SJSA1 (cell line): Measurements from ENCODE around the gene RFX1. TPM values are rescaled to one million over a fixed set of nuclear protein-coding genes. Genes with fewer than 3 reads are reported as not detected.

Source experiments
- DNase-seq, 2 experiments: peaks; one replicate each; pipeline ENCODE4 v3.0.0-alpha.2; 2015 to 2020; ENCODE audit warnings: low spot score in 2 of 2, low read depth in 1 of 2
- H3K27ac ChIP-seq: fragments of 250-450 bp; sonication (Bioruptor Pico); 2 replicates; pipeline ENCODE4 v1.5.1; 2020; ENCODE audit warnings: mild to moderate bottlenecking, moderate library complexity
- H3K27me3 ChIP-seq: fragments of 250-450 bp; sonication (Bioruptor Pico); replicated peaks from 2 replicates; pipeline ENCODE4 v1.5.1; 2020; ENCODE audit warnings: mild to moderate bottlenecking, moderate library complexity
- H3K36me3 ChIP-seq: fragments of 250-450 bp; sonication (Bioruptor Pico); 2 replicates; pipeline ENCODE4 v1.5.1; 2020; ENCODE audit warnings: mild to moderate bottlenecking
- H3K4me1 ChIP-seq: fragments of 250-450 bp; sonication (Bioruptor Pico); replicated peaks from 2 replicates; pipeline ENCODE4 v1.6.1; 2021; ENCODE audit warnings: mild to moderate bottlenecking
- H3K4me3 ChIP-seq: fragments of 250-450 bp; sonication (Bioruptor Pico); 2 replicates; pipeline ENCODE4 v1.5.1; 2020; ENCODE audit warnings: mild to moderate bottlenecking
- H3K9me3 ChIP-seq: fragments of 250-450 bp; sonication (Bioruptor Pico); replicated peaks from 2 replicates; pipeline ENCODE4 v1.5.1; 2020; ENCODE audit warnings: mild to moderate bottlenecking
- total RNA-seq: library from RNA; depleted of rRNA; stranded (reverse); fragments of >200 nt; shearing (Covaris generic); gene quantifications from 2 replicates; pipeline ENCODE4 v1.2.3, GENCODE V29; 2014

RFX1 gene
- total RNA-seq, 1 experiment from 2014 or later: 2.6 TPM

DNA sequence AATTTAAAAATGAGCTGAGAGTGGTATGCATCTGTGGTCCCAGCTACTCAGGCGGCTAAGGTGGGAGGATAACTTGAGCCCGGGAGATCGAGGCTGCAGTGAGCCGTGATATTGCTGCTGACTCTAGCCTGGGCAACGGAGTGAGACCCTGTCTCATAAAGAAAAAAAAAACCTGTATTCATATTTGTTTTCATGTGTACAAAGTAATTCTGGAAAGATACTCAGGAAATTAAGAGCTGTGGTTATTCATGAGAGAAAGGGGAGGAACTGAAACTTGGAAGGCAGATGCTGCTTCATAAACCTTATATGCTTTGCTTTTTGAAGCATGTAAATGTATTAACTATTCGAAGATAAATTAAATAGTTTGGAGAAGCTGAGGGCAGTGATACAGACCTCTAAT is 13.0 kb upstream of the RFX1 start:
- no peak overlapping the region for H3K27ac ChIP-seq
- H3K4me3 ChIP-seq: no peak overlapping the region
- H3K9me3 ChIP-seq: no peaks in the 10 kb centered on the region
- no peak for DNase-seq
- no peaks in the 10 kb centered on the region for H3K36me3 ChIP-seq
- H3K4me1 ChIP-seq: no peaks in the 10 kb centered on the region
- H3K27me3 ChIP-seq: no peaks in the 10 kb centered on the region

DNA sequence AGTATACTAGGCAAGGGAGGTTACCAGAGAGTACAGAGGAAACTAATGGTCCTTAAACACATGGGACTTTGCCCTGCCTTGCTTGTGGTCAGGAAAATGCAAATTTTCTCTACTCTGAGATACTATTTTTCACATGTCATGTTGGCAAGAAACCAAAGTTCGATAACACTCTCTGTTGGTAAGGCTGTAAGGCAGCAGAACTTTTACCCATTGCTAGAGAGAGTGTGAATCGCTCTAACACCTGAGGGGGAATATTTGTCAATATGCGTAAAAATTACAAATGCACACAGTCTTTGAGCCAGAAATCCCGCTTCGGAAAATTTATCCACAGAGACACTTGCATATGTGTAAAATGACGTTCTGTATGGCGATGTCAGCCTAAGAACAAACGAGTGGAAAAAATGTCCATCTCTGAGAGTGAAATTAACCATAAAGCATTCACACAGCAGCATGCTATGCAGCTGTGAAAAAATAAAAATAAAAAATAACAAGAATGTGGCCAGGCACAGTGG is 9.5 kb upstream of the RFX1 start:
- H3K4me3 ChIP-seq: no peak overlapping the region
- no peak overlapping the region for H3K27ac ChIP-seq
- no peaks in the 10 kb centered on the region for H3K27me3 ChIP-seq
- DNase-seq: no peak
- H3K9me3 ChIP-seq: no peaks in the 10 kb centered on the region
- H3K36me3 ChIP-seq: no peaks in the 10 kb centered on the region
- H3K4me1 ChIP-seq: no peaks in the 10 kb centered on the region

DNA sequence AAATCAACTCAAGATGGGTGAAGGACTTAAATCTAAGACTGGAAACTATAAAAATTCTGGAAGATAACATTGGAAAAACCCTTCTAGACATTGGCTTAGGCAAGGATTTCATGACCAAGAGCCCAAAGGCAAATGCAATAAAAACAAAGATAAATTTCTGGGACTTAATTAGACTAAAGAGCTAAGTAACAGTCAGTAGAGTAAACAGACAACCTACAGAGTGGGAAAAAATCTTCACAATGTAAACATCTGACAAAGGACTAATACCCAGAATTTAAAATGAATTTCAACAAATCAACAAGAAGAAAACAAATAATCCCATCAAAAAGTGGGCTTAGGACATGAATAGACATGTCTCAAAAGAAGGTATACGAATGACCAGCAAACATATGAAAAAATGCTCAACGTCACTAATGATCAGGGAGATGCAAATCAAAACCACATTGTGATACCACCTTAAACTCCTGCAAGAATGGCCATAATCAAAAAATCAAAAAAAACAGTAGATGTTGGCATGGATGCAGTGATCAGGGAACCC is 6.3 kb upstream of the RFX1 start:
- Histone ChIP-seq H3K4me1 (no peaks in the 10 kb centered on the region), H3K9me3 (no peaks in the 10 kb centered on the region), H3K27ac (no peak overlapping the region), H3K36me3 (no peaks in the 10 kb centered on the region), H3K4me3 (no peak overlapping the region), H3K27me3 (no peaks in the 10 kb centered on the region)
- no peak for DNase-seq

DNA sequence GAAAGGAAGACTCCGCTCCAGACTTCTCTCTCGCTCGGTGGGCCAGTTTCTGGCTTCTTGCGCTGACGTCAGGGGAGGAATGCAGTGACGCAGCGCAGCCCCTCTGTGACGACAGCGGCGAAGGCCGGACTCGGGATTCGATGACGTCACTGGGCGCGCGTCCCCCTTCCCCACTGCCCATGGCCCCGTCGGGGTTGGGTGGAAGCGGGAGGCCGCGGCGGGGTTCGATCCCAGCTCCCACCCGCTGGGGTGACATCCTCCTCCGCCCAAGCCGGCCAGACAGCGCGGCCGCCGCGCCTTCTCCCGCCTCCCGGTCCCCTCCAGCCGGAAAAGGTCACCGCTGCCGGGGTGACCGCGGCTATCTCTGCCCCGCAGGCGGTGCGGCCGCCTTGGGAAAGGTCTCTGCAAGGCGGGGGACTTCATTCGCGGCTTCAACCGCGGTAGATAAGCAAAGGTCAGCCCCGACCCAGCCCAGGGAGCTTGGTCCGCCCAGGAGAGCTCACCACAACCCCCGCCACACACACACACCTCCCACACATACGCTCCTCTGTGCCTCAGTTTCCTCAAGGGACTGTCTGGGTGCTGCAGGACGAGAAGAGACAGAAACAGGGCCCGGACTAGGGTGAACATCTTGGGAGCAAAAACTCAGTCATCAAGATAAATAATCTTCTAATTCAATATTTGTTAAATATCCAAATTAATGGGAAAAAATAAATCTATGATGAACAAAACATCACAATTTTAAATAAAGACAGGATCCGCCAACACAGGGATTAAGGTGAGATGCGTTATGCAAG is 844 bp upstream of the RFX1 start:
- Histone ChIP-seq H3K36me3 (no peaks in the 10 kb centered on the region), H3K4me1 (peaks cover 8% of the 10 kb centered on the region), H3K27ac (peak overlapping the region; percentile 89), H3K4me3 (peak overlapping the region; percentile 61), H3K9me3 (no peaks in the 10 kb centered on the region), H3K27me3 (no peaks in the 10 kb centered on the region)
- DNase-seq: peak in 1 of 2 experiments; percentile 98

DNA sequence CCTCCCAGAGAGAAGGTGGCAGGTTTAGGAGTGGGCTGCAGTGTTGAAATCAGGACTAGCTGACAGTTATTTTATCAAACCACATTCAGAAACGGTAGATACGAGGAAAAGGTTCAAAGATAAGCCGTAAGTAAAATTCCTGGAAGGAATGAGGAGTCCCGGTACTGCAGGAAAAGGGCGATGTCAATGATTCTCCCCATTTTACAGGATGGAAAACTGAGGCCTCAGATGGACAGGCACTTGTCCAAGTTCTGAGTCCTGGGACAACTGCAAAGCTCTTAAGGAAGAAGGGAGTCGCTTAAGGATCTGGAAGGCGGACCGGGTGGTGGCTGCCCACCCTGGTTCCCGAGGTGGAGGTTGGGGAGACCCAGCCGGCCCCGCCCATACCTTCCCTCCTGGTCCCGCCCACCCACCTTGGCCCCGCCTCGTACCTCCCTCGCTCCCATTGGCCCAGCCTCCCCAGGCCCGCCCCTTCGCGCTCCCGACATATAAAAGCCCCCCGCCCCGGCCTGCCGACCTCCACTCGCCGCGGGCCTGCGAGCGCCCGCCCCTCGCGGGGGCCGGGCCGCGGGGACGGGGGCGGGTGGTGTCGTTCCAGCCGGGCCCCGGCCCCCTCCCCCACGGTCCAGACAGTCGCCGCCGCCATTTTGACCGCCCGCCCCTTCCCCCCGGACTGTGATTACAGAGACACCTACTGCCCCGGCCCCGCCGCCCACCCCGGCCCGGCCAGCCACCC is 603 bp downstream of the RFX1 start:
- peak; percentile 43 to 89 for DNase-seq
- Histone ChIP-seq H3K4me1 (peaks cover 8% of the 10 kb centered on the region), H3K27me3 (no peaks in the 10 kb centered on the region), H3K36me3 (no peaks in the 10 kb centered on the region), H3K9me3 (no peaks in the 10 kb centered on the region), H3K27ac (peak overlapping the region; percentile 89), H3K4me3 (peak overlapping the region; percentile 61)

DNA sequence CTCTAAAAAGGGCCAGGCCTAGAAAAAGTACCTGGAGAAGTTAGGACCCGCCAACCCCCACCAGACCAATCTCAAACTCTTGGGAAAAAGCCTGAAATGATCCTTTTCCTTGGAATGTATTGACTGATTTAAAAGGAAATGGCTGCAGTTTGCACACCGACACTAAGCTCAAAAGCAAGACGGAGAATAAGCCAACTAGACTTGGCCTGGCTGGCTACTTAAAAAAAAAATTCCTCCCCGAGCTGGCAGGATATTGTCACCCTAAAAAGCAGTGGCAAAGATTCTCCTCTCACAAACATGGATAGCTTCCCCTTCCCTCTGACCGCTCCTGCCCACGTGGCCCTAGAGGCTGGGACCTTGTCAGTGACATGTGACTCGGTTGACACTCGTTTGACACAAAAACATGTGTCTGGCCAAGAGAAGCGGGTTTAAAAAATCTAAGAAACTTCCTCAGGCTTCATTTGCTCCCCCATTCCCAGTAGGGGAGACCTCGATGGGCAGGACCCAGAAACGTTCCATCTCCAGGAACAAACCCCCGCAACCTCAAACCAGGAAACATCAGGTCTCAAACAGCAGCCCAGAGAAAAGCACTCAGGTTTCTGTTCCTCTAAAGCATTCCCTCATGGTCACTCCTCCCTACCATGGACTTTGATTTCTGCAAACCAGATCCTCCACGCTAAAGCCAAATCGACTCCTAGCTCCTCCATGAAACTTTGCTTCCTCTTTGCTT is 1.3 kb downstream of the RFX1 start:
- H3K4me3 ChIP-seq: no peak overlapping the region
- peaks cover 8% of the 10 kb centered on the region for H3K4me1 ChIP-seq
- no peaks in the 10 kb centered on the region for H3K9me3 ChIP-seq
- H3K27me3 ChIP-seq: no peaks in the 10 kb centered on the region
- DNase-seq: no peak
- H3K27ac ChIP-seq: no peak overlapping the region
- H3K36me3 ChIP-seq: no peaks in the 10 kb centered on the region

DNA sequence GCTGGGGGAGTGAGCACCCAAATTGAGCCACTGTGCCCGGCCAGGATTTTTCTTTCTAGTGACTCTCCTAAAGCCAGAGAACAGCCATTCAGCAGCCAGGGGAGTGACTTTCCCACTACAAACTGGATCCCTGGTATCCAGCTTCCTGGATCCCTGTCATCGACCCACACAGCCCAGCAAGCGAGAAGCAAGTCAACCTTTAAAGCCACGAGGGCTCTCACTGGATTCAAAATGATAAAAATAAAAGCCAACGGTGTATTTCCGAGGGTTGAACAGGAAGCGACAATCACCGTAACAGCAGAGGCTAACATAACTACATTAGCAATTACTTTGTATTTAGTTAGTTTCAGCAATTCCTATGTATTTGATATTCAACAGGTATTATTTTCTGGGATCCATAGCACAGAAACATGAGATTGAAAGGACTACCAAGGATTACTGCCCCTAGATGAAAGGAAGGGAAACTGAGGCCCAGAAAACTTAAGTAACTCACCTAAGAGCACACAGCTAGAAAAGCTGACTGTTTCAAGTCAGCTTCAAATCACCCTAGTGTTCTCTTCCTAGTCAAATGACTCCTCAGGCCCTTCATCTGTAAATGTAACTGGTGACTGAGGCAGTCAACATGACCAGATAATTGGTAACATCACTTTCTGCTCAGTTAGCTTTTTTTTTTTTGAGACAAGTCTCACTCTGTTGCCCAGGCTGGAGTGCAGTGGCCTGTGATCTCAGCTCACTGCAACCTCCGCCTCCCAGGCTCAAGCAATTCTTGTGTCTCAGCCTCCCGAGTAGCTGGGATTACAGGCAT is 2.7 kb downstream of the RFX1 start:
- no peak overlapping the region for H3K27ac ChIP-seq

DNA sequence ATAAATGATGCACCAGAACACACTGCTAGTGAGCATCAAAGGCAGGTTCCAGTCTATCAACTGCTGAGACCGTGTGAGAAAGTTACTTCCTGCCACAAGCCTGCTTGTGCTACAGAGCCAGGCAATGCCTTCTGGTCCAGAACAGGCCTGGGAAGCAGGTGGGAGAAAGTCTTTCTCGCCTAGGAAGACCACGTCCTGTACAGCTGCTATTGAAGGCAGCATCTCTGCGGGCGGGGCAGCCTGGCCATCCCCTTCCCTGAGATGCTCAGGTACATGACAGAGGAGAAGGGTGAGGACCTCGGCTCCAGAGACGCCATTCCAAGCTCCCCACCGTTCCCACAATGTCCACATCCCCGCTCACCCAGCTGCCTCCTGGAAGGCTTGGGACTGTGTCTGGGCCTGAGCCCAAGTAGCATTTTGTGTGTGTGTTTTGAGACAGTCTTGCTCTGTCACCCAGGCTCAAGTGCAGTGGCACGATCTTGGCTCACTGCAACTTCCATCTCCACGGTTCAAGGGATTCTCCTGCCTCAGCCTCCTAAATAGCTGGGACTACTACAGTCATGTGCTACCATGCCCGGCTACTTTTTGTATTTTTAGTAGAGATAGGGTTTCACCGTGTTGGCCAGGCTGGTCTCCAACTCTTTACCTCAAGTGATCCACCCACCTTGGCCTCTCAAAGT is 3.4 kb downstream of the RFX1 start:
- no peak overlapping the region for H3K27ac ChIP-seq
- H3K9me3 ChIP-seq: 0 out of 2 replicates have a peak, but pooled peaks cover 3% of the 10 kb centered on the region
- no peak for DNase-seq
- no peak overlapping the region for H3K4me3 ChIP-seq
- H3K4me1 ChIP-seq: peaks cover 8% of the 10 kb centered on the region
- H3K36me3 ChIP-seq: no peaks in the 10 kb centered on the region
- H3K27me3 ChIP-seq: no peaks in the 10 kb centered on the region

More for the DNA sequence above, 2.7 kb downstream of the RFX1 start:
- H3K36me3 ChIP-seq: no peaks in the 10 kb centered on the region
- peaks cover 8% of the 10 kb centered on the region for H3K4me1 ChIP-seq
- no peak overlapping the region for H3K4me3 ChIP-seq
- DNase-seq: no peak
- 0 out of 2 replicates have a peak, but pooled peaks cover 3% of the 10 kb centered on the region for H3K9me3 ChIP-seq
- H3K27me3 ChIP-seq: no peaks in the 10 kb centered on the region

DNA sequence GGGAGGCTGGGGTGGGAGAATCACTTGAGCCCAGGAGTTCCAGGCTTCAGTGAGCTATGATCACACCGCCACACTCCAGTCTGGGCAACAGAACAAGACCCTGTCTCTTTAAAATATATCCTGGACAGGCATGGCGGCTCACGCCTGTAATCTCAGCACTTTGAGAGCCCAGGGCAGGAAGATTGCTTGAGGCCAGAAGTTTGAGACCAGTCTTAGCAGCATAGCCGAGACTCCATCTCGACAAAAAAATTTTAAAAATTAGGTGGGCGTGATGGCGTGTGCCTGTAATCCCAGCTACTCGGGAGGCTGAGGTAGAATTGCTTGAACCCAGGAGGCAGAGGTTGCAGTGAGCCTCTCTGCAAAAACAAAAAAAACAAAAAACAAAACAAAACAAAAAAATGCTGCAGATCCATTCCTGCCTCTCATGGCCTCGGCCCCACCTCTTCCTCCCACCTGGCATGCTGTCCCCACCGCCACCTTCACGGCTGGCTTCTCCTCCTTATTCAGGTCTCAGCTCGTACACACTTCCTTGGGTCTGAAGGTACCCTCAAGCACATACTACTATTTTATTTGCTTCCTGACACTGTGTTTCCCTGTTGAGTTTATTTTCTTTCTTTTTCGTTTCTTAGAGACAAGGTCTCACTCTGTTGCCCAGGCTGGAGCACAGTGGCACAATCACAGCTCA is 5.3 kb downstream of the RFX1 start:
- H3K4me3 ChIP-seq: no peak overlapping the region
- H3K27ac ChIP-seq: no peak overlapping the region

DNA sequence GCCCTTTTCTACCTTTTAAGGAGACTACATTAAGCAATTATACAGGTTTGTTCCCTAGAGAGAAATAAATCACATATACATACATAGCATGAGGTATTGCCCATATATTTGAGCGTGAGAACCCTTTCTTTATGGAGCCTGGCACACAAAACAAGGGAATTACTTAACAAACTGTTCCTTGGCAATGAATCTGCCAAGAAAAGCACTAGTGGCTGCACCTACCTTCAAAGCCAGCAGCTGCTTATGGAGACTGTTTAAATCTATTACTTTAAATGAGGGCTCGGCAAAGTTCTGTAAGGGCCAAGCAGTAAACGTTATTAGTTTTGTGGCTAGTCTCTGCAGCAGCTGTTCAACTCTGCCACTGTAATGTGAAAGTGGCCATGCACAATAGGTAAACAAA is 7.0 kb downstream of the RFX1 start:
- no peak overlapping the region for H3K27ac ChIP-seq
- DNase-seq: no peak
- no peaks in the 10 kb centered on the region for H3K27me3 ChIP-seq
- no peak overlapping the region for H3K4me3 ChIP-seq
- 0 out of 2 replicates have a peak, but pooled peaks cover 3% of the 10 kb centered on the region for H3K9me3 ChIP-seq
- H3K4me1 ChIP-seq: no peaks in the 10 kb centered on the region
- peaks cover 4% of the 10 kb centered on the region; the same call in 1 of the 2 replicates for H3K36me3 ChIP-seq

More for the DNA sequence above, 5.3 kb downstream of the RFX1 start:
- Histone ChIP-seq H3K27me3 (no peaks in the 10 kb centered on the region), H3K4me1 (peaks cover 3% of the 10 kb centered on the region; the same call in 1 of the 2 replicates), H3K36me3 (peaks cover 3% of the 10 kb centered on the region; the same call in 1 of the 2 replicates), H3K9me3 (0 out of 2 replicates have a peak, but pooled peaks cover 3% of the 10 kb centered on the region)
- DNase-seq: no peak

DNA sequence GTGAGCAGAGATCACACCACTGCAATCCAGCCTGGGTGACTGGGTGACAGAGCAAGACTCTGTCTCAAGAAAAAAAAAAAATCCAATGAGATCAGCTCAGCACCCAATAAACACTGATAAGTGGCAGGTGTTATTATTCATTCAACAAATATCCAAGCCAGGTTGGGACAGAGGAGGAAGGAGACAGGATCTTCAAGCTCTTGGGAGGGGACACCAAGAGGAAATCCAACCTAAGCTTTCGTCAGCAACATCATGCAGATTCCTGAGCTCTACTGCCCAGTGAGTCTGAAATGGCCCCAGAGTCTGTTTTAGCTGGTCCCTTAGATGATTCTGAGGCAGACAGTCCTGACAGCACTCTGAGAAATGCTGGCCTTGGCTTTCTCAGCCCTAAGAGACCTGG is 7.7 kb downstream of the RFX1 start:
- Histone ChIP-seq H3K9me3 (0 out of 2 replicates have a peak, but pooled peaks cover 3% of the 10 kb centered on the region), H3K27me3 (no peaks in the 10 kb centered on the region), H3K36me3 (peaks cover 5% of the 10 kb centered on the region; the same call in 1 of the 2 replicates), H3K27ac (no peak overlapping the region), H3K4me1 (no peaks in the 10 kb centered on the region), H3K4me3 (no peak overlapping the region)
- DNase-seq: no peak

DNA sequence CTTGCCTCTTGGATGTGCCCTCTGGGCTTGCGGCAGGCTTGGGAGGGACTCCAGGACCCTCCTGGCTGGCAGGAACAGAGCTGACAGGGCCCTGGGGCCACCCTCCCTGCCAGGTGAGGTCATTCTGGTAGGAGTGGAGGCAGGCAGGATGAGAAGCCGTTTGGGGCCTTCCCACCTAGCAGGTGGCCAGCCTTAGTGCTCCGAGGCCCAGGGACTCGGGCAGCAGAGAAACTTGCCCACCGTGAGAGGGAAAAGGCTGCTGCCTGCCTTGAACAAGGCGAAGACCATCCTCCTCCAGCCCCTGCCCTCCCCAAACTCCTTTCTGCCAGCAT is 8.5 kb downstream of the RFX1 start:
- Histone ChIP-seq H3K27ac (no peak overlapping the region), H3K4me3 (no peak overlapping the region), H3K36me3 (peaks cover 6% of the 10 kb centered on the region; the same call in 1 of the 2 replicates), H3K9me3 (0 out of 2 replicates have a peak, but pooled peaks cover 3% of the 10 kb centered on the region), H3K4me1 (no peaks in the 10 kb centered on the region), H3K27me3 (no peaks in the 10 kb centered on the region)
- DNase-seq: no peak
